ENCODE results near the gene LGMN. TPM values are rescaled to one million over a fixed set of nuclear protein-coding genes. Genes with fewer than 3 reads are reported as not detected.

Gene LGMN
- total and polyA plus RNA-seq, 9 of the 15 experiments (the other 6 are each of a cell fraction or from before 2014, with no cell fraction given): 0.05 to 1.4 (median 0.43) TPM; not detected in 2

- TF ChIP-seq, protein P1, sequence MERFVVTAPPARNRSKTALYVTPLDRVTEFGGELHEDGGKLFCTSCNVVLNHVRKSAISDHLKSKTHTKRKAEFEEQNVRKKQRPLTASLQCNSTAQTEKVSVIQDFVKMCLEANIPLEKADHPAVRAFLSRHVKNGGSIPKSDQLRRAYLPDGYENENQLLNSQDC (CRISPR knock-in tag; IDR thresholded peaks at IDR 0.05): no peak
- no peak for TF ChIP-seq HMBOX1 (IDR thresholded peaks at IDR 0.05)
- no peak for TF ChIP-seq ZNF384 (IDR thresholded peaks at IDR 0.05; ENCODE audit: low read depth, low read length)
- TF ChIP-seq BRD4 (IDR thresholded peaks at IDR 0.05): 0 out of 2 replicates have a peak, but pooled peaks have one; percentile 56
- TF ChIP-seq PCBP2 (IDR thresholded peaks at IDR 0.05; ENCODE audit: low read depth, low read length, poor library complexity, severe bottlenecking): no peak
- TF ChIP-seq MYBL2 (IDR thresholded peaks at IDR 0.05; ENCODE audit: low read depth): no peak
- no peak for TF ChIP-seq MYBL2 (CRISPR knock-in tag; IDR thresholded peaks at IDR 0.05; ENCODE audit: borderline replicate concordance)
- TF ChIP-seq DMBX1 (CRISPR knock-in tag; IDR thresholded peaks at IDR 0.05; ENCODE audit: borderline replicate concordance): no peak
- TF ChIP-seq, protein P2, sequence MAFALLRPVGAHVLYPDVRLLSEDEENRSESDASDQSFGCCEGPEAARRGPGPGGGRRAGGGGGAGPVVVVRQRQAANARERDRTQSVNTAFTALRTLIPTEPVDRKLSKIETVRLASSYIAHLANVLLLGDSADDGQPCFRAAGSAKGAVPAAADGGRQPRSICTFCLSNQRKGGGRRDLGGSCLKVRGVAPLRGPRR (CRISPR knock-in tag; IDR thresholded peaks at IDR 0.05): no peak
- TF ChIP-seq, protein P3, sequence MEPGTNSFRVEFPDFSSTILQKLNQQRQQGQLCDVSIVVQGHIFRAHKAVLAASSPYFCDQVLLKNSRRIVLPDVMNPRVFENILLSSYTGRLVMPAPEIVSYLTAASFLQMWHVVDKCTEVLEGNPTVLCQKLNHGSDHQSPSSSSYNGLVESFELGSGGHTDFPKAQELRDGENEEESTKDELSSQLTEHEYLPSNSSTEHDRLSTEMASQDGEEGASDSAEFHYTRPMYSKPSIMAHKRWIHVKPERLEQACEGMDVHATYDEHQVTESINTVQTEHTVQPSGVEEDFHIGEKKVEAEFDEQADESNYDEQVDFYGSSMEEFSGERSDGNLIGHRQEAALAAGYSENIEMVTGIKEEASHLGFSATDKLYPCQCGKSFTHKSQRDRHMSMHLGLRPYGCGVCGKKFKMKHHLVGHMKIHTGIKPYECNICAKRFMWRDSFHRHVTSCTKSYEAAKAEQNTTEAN (CRISPR knock-in tag; IDR thresholded peaks at IDR 0.05): no peak
- no peak for TF ChIP-seq TEAD2 (tag; IDR thresholded peaks at IDR 0.05)
- TF ChIP-seq POLR2B (IDR thresholded peaks at IDR 0.05; ENCODE audit: low read depth, partially characterized antibody): peak; percentile 60
- TF ChIP-seq ZBTB8A (IDR thresholded peaks at IDR 0.05; ENCODE audit: partially characterized antibody): no peak
- TF ChIP-seq NR2F6 (CRISPR knock-in tag; IDR thresholded peaks at IDR 0.05): no peak
- TF ChIP-seq ZNF695 (CRISPR knock-in tag; IDR thresholded peaks at IDR 0.05): no peak
- TF ChIP-seq BRF1 (IDR thresholded peaks at IDR 0.05; ENCODE audit: borderline replicate concordance, extremely low read depth, insufficient read length): no peak
- no peak for TF ChIP-seq EZH2 (IDR thresholded peaks at IDR 0.05; ENCODE audit: borderline replicate concordance, low read depth, low read length)
- no peak for TF ChIP-seq MITF (IDR thresholded peaks at IDR 0.05)
- 0 out of 2 replicates have a peak, but pooled peaks have one; percentile 39 for TF ChIP-seq THRAP3 (IDR thresholded peaks at IDR 0.05; ENCODE audit: borderline replicate concordance)
- no peak for TF ChIP-seq TARDBP (IDR thresholded peaks at IDR 0.05)
- no peak for TF ChIP-seq CTCFL (IDR thresholded peaks at IDR 0.05; ENCODE audit: borderline replicate concordance, insufficient read depth, low read depth, low read length, poor library complexity, severe bottlenecking)
Measured at GRCh38 chr14:92793709-92794546, 45.5 kb upstream of the LGMN start, which contains the start of gene GOLGA5 (continued).
